Fibroblast of the conjunctiva (primary cell): ENCODE data around the gene GPR135.
A peak's percentile ranks its signal among the peaks of the same experiment; 100 is the strongest.

ENCODE experiments used
- DNase-seq: peaks from one replicate; pipeline ENCODE4 v3.0.0-alpha.2; 2010; ENCODE audit warnings: low read depth

GPR135 gene, protein sequence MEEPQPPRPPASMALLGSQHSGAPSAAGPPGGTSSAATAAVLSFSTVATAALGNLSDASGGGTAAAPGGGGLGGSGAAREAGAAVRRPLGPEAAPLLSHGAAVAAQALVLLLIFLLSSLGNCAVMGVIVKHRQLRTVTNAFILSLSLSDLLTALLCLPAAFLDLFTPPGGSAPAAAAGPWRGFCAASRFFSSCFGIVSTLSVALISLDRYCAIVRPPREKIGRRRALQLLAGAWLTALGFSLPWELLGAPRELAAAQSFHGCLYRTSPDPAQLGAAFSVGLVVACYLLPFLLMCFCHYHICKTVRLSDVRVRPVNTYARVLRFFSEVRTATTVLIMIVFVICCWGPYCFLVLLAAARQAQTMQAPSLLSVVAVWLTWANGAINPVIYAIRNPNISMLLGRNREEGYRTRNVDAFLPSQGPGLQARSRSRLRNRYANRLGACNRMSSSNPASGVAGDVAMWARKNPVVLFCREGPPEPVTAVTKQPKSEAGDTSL

DNA sequence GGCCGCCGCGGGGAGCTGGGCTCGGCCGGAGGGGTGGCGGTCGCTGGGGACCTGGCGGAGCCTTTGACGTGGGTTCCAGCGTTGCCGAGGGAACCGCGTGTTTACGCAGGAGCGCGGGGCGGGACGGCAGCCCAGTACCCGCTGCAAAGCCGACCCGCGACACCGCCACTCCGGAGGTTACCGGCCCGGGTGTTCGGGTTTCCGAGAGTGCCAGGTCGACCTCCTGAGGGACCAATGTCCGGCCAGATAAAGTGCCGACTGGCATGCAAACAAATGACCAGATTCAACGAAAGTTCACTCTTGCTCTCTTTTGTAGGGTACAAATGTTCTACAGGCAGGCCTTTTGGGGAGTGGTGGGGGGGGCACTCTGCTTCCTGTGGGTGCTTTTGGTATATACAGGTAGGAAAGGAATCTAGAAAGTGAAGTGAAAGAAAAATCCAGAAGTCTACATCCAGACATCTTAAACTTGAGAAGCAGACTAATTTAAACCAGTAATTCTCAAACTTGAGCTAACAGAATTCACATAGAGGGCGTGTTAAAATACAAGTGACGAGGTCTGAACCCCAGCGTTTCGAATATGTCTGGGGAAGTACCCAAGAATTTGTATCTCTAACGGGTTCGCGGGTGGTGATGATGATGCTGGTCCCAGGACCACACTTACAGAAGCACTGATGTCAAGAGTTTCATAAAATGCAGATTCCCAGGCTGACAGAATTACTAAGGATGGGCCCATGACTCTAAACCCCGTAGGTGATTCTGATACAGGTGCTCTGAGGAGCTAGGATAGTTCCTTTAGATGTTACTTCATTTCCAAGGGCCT, at the start of gene GPR135:
Gene GPR135 (minus strand): TSS at position 65 of the 820 bp plus-strand sequence. CDS start 154 bp downstream, outside the sequence.
- DNase-seq: no peak

DNA sequence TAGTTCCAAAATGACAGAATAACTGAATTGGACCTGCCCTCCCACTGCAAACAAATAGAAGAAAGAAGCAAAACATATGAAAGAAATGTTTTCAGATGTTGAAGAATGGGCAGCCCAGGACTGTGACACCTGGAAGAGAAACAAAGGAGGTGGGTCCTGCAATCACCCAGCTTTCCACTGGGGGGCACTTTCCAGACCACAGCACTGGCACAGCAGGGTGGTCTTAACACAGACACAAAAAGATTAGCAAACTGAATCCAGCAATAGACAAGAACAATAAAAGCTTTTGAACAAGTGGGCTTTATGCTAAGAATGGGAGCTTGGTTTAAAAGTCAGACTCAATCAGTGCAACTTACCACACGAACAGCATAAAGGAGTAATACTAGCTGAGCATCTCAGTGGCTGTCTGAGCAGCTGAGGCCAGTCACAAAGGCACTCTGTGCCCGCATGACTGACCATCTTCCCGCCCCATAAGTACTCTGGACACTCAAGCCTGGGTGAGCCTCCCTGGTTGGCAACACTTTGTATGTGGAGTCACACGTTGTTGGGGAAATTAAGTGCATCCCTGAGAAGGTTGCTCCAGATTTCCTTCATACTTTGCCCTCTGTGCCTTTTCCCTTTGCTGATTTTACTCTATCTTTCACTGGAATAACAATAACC, 46.9 kb upstream of the GPR135 start:
- no peak for DNase-seq

DNA sequence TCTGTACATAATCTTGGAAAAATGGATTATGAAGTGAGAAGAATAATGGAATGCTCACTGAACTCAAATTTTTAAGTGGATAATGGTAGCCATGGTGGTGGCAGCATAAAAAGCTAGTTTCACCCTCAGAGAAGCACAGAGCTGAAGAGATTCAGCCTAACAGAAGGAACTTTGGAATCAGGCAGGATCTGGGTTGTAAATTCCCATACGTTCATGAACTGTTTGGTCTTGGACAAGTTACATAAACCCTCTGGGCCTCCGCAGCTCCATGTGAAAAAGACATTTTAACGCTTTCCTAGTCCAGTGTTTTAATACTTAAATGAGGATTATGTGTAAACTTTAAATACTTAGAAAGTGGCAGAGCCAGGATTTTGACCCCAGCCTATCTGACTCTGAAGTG, 45.8 kb upstream of the GPR135 start:
- DNase-seq: no peak

DNA sequence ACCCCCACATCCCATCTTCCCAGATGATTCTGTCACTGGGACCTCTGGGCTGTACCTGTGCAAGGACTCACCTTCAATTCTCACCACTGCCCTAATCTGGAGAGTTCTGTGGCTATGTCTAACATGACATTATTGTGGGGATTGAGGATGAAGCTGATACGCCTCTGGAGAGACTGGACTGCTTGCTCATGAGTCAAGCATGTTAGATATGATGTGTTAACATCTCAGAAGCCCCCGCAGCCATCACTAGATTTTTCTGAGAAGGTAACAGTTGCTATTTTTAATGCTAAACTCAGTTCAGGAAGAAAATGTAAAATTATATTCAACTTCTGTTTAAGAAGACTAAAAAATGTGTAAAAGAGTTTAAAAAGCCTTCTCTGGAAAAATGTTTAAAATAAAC, 44.8 kb upstream of the GPR135 start:
- DNase-seq: no peak

DNA sequence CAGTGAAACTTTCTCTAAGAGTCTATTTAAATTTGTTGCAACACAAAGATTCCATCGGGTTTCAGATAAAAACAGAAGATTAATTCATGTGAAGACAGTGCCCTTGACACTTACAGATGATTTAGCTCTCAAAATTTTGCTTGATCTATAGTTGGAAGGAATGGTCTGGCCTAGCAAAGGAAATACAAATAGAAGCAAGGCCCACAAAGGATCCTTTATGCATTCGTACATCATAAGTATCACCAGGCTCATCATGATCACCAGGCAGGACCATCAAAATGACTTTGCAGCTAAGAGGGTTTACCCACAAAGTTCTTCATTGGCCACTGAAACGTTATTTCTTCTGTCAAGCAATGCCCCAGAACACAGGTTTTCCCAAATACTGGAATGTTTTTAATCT, 43.9 kb upstream of the GPR135 start:
- no peak for DNase-seq

DNA sequence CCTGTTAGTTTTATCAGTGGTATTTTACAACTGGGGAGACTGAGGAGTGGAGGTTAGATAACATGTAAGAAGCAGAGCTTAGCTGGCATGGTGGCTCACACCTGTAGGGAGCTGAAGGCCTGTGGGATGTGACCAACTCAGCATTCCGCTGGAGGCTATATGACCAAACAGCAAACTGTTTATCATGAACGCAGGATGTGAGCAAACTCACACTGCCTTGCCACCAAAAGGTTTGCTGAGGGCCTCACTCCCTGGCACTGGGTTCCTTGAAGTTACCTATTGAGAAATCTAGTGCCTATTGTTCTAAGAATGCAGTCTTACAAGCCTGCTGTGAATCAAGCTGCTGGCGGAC, 42.5 kb upstream of the GPR135 start:
- DNase-seq: no peak

DNA sequence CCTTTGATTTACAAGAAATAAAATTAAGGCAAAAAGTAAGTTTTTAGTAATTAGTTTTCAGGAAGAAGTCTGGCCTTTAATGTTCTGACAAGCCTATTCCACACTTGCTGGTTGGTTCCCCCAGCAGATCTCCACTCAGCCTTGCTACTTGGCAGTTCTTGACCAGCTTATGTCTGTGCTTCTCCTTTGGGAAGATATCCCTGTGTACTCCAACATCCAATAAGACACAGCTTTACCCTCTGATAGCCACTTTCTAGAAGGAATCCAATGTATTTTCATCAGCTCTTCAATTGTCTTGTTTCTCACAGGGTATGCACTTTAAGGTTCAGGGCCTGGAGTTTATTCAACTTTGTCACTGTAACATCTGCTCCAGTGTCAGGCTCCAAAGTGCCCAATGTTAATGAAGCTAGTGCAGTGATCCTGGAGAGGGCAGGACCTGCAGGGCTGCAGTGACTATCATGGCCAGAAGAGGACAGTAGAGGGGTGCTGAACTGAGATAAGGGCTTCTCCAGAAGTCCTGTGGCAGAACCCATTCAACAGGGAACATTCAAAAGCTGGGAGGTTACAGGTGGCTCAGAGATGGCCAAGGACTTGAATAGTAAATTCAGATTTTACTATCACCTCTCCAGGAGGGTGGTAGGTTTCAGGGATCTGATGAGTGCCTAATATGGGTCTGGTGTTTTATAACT, 42.0 kb upstream of the GPR135 start:
- peak; percentile 27 for DNase-seq

DNA sequence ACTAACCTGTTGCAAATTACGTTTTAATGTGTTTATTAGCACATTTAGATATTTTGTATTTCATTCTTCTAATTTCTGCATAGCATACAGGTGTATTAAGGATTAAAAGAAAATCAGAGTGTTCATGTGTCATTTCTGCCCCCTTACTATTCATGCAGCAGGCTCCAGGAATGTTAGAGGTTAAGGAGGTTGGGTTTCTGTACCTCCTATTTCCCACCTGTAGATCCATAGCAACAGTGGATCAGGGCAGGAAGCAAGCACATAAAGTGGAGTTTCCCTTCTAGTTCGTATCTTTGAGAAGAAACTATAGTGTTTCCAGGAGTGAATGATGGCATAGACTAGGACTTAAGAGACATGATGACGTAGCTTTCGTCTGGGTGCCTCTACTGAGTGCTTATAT, 38.1 kb upstream of the GPR135 start:
- DNase-seq: no peak

DNA sequence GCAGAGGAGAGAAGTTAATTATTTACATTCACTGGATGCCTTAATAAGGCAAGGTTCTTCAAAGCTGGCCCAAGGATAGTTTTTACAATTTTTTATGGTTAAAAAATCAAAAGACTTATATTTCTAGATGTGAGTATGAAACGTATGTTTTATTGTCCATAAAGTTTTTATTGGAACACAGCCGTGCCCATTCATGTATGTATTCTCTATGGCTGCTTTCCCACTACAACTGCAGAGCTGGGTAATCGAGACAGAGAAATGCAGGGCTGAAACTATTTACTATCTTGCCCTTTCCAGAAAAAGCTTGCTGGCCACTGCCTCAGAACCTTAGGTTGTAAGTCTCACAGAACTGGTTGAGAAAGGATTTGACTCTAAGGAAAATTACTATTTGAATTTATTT, 35.6 kb upstream of the GPR135 start:
- no peak for DNase-seq

DNA sequence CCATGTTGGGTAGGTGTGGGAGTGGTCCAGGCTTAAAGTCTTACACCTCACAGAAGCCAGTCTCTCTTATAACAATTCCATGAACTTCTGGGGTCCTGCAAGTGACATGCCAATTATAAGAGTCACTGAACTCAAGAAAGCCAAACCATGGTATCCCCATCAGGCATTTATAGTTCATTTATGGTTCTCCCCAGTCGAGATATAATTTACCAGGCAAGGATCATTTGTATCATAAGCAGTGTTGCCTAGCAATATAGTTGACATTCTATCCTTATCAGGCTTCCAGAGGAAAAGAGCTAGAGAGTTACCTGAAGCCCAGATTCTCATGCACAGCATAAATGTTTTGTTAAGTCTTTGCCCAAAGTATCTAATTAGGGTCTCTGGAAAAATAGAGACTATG, 27.2 kb upstream of the GPR135 start:
- DNase-seq: no peak

DNA sequence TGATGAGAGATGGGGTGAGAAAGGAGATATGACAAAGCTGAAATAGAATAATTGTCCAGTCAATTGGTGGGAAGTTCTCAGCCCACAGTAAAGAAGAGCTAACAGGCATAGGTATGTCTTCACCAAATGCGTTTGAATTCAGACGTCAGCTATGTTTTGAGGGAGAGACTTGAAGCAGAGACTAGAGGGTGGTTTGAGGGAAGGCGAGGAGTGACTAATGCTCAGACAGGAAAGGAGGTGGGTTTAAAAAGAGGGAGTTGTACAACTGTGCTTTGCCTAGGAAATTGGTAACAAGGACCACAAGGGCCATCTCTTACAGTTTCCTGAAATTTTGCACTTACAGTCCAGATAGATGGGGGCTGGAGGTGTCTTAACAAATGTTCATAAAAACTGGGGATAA, 25.6 kb upstream of the GPR135 start:
- no peak for DNase-seq

DNA sequence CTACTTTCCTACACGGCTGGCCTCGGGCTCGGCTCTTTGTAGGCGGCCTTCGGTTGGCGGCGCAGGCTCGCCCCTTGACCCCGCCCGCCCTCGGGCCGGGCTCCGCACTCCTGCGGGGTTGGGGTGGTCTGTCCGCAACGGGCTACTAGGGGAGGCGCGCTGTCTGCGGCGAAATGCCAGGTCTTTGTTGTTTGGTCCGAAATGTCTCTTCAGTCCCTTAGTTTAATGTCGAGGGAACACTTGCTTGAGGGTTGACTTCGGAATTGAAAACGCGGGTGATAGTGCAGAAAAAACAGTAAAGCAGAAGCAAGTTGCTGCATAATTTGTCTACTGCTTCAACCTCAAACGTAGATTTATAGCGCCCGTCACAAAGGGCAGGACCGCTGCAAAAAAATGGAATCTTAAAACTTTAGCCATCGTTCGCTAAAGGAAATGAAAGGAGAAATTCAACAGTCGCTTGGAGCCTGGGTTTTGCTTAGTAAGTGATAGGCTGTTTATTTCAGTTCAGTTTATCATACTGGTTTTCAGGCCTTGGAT, 19.5 kb upstream of the GPR135 start:
- no peak for DNase-seq

DNA sequence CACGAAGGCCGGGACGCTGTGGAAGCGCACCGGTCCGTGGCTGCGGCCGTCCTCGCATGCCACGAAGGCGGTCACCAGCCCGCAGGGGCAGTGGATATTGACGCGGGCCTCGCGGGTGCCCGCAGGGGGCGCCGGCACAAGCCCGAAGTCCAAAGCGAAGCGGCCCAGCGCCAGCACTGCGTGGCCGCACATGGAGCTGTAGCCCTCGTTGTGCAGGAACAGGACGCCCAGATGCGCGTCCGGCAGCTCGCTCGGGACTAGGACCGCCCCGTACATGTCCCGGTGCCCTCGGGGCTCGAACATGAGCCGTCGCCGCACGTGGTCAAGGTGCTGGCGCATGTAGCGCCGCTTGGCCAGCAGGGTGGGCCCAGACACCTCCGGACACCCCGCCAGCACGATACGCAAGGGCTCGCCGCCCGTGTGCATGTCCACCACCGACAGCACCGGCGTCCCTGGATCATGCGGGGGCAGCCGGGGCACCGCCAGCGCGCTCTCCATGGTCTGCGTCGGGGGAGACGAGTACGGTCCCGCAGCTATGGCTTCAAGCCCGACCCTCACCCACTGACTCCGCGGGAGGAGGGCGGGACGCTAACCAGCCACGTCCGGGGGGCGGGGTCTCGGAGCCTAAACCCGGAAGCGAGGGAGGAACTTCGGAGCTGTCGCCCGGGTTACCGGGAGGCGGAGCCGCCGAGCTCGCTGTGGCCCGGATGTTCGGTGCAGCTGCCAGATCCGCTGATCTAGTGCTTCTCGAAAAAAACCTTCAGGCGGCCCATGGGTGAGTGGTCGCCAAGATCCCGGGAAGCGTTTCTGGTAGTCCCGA, 18.8 kb upstream of the GPR135 start, which contains the start of the genes JKAMP and L3HYPDH:
Gene JKAMP (plus strand): TSS at position 699 of the 820 bp plus-strand sequence. CDS start 73 bp downstream, at position 772.
Gene L3HYPDH (minus strand): TSS at position 590 of the 820 bp plus-strand sequence. CDS start 92 bp downstream, at position 498.
- DNase-seq: peak; percentile 90

DNA sequence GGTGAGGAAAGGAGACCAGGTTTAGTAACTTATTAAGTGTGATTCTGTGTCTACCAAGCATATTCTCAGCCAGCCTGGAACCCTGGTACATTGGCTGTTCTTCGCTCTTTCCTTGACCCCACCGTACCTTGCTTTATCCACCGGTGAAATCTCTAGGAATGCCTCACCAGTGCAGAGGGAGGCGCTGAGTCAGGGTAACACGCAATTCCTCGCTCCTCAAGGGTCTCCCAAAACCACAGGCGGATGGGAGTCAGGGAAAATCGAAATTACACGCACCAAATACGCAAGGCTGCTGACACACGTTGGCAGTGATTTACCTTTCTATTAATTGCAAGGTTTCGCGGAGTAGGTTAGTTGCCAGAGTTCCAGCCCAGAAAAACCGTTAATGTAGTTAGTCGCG, 18.2 kb upstream of the GPR135 start:
- DNase-seq: no peak

DNA sequence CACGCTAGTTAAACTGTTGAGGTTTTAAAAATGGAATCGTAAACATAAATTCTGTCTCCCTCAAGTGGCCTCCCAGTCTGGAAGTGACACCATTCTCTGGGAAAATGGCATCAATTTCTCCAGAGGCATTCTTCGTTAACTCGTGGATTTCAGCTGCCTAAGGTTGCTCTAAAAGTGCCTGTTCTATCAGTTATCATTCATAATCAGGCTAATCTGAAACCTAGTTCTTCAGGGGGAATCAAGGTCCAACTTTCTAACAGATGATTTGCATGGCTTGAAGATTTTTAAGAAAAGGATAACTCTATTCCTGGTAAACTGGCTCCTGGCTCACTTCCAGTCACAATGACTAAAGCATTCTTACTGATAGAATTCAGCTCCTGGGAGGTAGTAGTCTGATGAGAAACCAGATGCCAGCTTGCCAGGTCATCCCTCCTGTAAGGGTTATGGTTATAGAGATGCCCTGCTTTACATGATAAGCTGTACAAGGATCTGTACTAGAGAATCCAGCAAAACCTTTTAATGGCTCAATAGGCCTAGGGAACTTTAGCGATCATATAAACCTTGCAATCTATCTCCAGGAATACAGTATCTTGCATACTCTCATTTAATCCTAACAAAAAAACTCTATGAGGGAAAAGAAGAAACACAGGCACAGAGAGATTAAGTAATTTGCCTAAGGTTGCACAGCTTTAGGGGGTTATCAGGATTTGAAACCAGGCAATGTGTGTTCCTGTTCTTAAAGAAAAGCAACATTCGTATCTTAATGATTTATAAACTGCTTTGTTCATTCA, 17.6 kb upstream of the GPR135 start:
- DNase-seq: peak; percentile 71

DNA sequence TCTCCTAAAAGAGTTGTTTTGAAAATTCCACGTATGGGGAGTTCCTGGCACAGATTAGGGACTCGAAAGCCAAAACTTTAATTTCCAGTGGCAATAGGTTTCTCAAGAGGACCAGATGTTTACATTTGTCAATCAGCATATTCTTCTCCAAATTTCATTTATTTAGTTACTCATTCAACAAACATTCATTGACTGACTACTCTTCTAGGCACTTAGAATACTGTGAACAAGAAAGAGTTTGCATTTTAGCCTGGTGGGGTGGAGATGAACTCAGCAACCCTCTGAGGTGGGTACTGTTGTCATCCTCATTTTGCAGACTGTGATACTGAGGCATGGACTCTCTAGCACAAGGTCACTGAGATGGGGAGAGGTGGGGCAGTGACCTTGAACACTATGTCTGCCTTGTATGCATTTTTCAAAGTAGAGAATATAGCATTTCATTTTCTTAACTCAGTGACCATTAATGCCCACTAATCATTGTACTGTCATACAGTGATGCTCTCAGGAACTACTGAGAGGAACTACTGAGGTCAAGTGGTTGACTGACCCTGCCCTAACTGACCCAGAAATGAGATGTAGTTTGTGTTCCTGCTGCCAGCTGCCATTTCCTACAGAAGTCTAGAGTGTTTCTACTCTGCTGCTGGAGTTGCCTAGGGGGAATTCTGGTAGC, 16.8 kb upstream of the GPR135 start:
- DNase-seq: peak; percentile 67

DNA sequence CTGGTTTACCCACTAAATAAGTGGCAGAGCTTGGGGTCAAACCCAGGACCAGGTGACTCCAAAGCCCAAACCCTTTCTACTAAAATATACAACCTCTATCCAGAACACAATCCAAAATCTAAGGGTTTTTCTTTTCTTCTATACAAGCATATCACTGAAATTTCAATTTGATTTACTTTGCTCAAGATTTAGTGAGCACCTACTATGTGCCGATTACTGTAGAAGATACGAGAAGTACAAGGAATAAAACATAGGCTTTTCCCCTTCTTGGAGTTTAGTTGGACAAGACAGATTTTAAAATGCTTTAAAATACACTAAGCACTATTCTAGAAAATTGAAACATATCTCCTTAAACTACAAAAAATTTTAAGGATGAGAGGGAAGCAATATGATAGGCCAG, 16.2 kb upstream of the GPR135 start:
- DNase-seq: no peak

DNA sequence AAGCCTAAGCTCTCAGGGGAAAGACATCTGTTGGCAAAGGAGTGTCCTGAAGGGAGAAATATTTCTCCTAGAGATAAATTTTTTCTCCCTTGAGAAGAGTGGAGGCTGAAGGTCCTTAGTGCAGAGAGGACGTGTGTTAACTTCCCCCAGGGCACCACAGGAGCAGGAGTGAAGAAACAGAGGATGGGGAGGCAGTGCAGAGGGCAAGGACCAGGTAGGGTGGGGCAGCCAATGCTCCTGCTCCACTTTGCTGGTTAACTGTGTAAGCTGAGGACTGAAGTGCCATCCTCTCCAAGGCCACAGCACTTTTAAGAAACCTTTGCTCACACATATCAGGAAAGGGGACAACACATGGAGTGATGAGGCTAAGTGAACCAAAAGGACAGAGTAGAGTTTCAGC, 15.0 kb upstream of the GPR135 start:
- DNase-seq: no peak

DNA sequence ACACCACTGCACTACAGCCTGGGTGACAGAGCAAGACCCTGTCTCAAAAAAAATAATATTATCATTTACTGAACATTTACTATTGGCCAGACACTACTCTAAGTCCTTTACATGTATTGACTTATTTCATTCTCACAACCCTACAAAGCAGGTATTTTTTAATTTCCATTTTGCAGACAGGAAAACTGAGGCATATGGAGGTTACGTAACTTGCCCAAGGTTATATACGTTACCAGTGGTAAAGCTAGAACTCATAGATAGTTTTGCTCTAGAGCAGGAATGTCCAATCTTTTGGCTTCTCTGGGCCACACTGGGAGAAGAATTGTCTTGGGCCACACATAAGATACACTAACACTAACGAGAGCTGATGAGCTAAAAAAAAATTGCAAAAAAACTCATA, 13.4 kb upstream of the GPR135 start:
- no peak for DNase-seq
